Breast epithelium (tissue), 3 donors: ENCODE data around the gene SPATA25.

Source experiments
- POLR2A ChIP-seq: fragments of 450-650 bp; IDR thresholded peaks from one replicate; pipeline ENCODE4 v1.6.1; 2016; ENCODE audit warnings: antibody characterized with exemption, mild to moderate bottlenecking, moderate library complexity
- POLR2AphosphoS5 ChIP-seq, 3 donors: sonication (generic); formaldehyde crosslinking; IDR thresholded peaks; one replicate each; pipeline ENCODE4 v1.6.1; 2017; ENCODE audit warnings: antibody characterized with exemption in 3 of 3
- TF ChIP-seq, protein P1 (sequence below), 3 donors: fragments of 450-650 bp; IDR thresholded peaks; one replicate each; pipeline ENCODE4 v1.5.1; 2016 to 2017; ENCODE audit warnings: antibody characterized with exemption in 3 of 3, mild to moderate bottlenecking in 3 of 3, moderate library complexity in 3 of 3

GRCh38 chr20:45919542-45920399 lies 32.3 kb upstream of the SPATA25 start:
- TF ChIP-seq, protein P1, sequence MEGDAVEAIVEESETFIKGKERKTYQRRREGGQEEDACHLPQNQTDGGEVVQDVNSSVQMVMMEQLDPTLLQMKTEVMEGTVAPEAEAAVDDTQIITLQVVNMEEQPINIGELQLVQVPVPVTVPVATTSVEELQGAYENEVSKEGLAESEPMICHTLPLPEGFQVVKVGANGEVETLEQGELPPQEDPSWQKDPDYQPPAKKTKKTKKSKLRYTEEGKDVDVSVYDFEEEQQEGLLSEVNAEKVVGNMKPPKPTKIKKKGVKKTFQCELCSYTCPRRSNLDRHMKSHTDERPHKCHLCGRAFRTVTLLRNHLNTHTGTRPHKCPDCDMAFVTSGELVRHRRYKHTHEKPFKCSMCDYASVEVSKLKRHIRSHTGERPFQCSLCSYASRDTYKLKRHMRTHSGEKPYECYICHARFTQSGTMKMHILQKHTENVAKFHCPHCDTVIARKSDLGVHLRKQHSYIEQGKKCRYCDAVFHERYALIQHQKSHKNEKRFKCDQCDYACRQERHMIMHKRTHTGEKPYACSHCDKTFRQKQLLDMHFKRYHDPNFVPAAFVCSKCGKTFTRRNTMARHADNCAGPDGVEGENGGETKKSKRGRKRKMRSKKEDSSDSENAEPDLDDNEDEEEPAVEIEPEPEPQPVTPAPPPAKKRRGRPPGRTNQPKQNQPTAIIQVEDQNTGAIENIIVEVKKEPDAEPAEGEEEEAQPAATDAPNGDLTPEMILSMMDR (IDR thresholded peaks at IDR 0.05): no peak
- no peak for TF ChIP-seq POLR2A
- no peak for TF ChIP-seq POLR2AphosphoS5 (IDR thresholded peaks at IDR 0.05)
